ENCODE data around the gene CABCOCO1.
"Not testable (repeated sequence)": the region's sequence is repeated elsewhere in the genome, so short reads cannot be mapped to it uniquely, and the experiment has no call there.

The CABCOCO1 gene

DNA sequence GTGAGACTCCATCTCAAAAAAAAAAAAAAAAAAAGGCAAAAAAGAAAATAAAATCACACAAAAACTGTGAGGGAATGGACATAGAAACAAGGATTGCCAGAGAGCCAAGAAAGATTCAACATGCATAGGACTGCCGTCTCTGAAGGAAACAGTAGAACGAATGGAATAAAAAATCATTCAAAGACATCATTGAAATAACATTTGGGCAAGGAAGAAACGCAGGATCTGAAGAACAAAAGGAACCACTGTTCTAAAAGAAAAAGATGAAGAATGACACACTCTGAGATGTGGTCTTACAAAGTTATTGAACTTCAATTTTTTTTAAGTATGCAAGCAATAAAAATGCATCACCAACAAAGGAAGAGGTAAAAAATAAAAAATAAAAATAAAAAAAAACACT is 57.2 kb downstream of the CABCOCO1 start:
- no peak for DNase-seq

GRCh38 chr10:61721431-61721830 is 58.7 kb downstream of the CABCOCO1 start:
- DNase-seq = no peak

GRCh38 chr10:61725221-61725620 is 62.5 kb downstream of the CABCOCO1 start:
- not testable (repeated sequence) for DNase-seq

DNA sequence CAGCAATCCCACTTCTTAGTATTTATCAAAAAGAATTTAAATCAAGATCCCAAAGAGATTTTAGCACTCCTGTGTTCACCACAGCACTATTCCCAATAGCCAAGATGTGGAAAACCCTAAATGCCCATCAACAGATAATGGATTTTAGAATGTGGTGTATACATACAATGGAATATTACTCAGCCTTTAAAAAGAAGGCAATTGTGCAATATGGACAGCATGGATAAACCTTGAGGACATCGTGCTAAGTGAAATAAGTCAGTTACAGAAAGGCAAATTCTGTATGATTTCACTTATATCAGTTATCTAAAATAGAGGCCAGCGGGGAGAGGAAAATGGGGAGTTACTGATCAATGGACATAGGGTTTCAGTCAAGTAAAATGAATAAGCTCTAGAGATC is 66.9 kb downstream of the CABCOCO1 start:
- DNase-seq = no peak

- no peak for DNase-seq
Observed at GRCh38 chr10:61730671-61731070, 67.9 kb downstream of the CABCOCO1 start.

GRCh38 chr10:61731638-61732037 is 68.9 kb downstream of the CABCOCO1 start:
- no peak for DNase-seq

DNA sequence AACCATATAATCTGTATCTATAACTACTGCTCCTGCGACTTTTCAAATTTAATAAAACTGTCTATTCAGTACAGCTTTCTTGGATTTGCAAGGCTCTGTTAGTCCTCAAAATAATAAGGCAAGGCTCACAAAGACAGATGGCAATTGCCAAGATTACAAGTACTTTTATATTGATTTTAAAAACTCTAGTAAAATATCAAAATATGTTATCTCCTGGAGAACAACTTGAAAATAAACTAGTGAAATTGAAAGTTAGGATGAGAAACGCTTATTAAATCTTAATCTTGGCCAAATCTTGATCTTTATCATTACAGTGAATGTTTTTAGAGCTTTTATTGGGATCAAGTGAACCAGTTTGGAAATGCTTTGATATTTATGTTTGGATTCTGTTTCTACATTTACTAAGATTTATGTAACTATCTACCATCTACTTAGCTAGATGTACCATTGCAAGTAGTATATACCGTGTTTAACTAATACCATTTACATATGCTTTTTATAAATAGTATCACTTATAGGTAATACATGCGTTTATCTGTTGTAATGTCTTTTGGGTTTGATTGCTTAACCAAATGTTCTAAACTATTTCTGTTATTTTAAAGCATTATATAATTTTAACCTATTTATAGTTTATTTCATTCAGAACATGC is 70.0 kb downstream of the CABCOCO1 start:
- no peak for DNase-seq

DNA sequence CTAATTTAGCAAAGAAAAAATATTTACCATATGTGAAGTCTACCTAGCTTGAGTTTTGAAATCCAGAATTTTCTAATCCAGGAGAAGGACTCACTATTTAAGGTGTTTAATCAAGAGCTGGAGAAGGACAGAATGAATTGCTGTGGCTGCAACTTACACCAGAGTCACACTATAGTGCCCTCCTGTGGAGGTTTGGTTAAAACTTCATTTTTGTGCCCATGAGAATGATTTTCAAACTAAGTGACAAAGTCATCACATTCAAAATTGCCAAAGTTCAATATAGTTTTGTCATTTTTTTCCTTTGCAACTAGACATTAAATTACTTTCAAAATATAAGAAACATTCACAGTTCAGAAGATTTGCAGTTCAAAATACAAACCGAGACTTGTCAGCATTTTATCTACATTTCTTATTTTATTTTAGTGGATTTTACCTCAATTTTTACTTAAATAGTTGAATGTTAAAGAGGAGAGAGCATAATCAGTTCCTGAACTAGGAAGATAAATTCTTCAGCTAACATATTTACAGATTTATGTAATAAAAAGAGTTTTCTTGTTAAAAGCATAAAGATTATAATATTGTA is 70.7 kb downstream of the CABCOCO1 start:
- peak; percentile 6 for DNase-seq

DNA sequence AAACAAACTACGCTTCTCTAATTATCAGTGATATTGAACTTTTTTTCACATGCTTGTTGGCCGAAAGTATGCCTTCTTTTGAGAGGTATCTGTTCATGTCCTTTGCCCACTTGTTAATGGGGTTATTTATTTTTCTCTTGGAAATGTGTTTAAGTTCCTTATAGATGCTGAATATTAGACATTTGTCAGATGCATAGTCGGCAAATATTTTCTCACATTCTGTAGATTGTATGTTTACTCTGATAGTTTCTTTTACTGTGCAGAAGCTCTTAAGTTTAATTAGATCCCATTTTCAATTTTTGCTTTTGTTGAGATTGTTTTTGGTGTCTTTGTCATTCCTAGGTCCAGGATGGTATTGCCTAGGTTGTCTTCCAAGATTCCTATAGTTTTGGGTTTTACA is 73.2 kb downstream of the CABCOCO1 start:
- DNase-seq = no peak

DNA sequence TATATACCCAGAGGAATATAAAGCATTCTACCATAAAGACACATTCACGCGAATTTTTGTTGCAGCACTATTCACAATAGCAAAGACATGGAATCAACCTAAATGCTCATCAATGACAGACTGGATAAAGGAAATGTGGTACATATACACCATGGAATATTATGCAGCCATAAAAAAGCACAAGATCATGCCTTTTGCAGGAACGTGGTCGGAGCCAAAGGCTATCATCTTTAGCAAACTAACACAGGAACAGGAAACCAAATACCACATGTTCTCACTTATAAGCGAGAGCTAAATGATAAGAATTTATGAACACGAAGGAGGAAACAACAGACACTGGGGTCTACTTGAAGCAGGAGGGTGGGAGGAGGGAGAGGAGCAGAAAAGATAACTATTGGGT is 74.7 kb downstream of the CABCOCO1 start:
- not testable (repeated sequence) for DNase-seq

DNA sequence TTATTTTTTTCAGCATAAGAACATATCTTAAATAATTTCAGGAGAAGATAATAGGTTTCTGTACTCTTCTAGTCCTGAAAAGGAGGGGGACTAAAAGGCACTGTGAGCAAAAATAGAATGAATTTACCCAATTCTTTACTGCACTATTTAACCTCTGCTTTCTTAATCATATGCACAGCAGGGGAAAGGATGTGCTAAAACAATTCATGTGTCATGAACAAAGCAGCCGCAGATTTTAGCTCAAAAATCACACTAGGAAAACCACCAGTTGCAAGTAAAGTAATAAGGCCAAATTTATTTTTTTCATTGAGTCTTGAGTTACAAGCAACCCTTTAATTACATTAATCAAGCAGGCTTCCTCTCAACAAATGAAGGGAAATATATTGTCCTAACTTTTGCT is 80.1 kb downstream of the CABCOCO1 start:
- no peak for DNase-seq

DNA sequence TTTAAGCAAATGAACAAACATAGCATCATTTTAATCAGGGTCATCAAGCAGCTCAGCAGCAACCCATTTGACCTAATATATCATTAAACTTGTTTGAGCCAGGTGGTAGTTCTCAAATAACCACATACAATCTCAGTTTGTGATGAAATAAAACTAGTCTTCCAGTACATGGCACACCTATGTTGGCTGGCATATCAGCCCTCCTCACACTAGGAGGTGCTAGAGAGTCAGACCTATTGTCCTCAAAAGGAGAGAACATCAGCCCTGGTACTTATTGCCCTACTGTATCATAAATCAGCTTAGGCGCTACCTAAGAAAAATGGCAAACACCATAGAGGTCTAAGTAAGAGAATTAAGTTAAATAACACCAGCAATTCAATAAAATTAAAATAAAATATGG is 81.7 kb downstream of the CABCOCO1 start:
- DNase-seq = no peak

DNA sequence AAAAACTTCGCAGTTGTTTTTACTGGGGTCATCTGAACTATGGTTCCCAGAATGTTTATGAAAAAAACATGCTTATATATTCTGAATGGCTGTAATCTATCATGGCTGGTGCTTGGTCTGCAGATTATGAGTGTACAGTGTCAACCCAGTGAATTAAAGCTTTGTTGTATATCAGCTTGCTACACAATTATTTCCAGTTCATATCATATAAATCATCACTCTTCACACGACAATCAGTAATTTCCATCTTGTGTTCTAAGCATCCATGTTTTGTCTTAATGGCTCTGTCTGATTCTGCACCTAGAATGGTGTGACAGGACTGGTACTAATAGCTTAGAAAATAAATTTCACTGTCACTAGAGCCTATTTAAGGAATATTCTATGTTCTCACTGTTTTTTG is 83.6 kb downstream of the CABCOCO1 start:
- no peak for DNase-seq

DNA sequence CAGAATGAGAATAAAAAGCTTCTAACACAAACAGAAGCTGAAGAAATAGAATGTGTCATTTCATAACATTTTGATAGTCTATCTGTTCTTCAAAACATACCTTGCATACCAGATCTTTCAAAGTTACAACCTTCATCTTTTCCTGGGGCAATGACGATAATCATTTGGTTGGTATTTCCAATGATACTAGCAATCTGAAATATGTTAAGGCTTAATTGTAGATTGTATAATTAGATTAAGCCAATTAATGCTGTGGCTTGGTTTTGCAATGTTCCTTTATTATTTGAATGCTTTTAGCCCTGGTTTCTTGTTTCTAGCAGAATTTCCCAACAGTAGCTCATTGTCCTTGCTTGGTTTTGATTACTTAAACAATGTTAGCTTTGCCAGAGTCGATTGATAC is 84.6 kb downstream of the CABCOCO1 start:
- no peak for DNase-seq

DNA sequence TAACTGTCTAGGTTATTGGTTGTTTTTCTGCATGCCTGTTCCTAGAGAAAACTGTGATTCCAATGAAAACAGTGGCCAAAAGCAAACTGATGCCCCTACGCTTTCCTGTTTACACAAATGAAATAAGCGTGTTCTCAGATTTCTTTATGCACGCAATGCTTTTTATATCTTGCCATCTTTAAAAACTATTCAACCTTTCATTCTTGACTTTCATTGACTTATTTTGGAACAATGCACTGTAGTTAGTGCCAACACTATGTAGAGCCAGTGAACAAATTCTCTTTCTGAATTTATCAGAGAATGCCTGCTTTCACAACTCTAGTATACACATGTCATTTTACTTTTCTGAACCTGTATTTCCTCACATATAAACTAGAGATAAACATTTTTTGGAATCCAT is 86.6 kb downstream of the CABCOCO1 start:
- DNase-seq = no peak

DNA sequence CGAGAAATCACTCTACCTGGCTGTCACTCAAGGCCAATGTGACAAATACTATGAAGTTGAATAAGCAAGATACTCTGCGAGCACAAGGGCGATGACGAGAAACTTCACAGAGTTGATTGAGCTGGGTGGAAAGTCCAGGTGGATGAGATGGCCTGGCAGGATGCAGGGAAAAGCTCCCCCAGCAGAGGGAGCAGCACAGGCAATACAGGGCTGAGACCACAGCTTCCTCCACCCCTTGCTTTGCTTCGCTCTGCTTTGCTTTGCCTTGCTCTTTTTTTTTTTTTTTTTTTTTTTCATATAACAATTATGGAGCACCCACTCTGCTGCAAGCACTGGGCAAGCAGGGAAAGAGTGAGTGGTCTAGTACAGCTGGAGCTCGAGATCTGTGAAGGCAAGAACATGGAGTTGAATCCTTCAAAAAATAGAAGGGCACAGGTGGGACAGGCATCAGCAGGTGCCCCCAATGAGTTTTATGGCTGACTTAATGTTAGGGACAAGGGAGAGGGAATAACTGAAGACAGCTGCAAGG is 88.3 kb downstream of the CABCOCO1 start:
- no peak for DNase-seq

DNA sequence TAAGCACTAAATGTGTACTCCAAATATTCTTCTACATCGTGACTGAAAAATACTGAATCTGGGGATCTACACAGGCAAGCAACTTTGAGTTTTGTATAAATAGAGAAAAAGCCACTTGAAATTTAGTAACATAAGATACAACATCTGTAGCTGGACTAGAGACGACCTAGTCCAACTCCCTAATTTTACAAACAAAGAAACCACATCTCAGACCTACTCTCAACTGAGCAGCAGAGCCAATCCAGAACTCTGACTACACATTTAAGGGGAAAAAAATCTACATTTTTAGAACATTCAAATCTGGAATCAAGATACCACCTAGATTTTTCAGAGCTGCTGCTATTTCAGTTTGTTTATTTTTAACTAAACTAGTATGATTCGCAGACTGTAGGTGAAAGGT is 88.9 kb downstream of the CABCOCO1 start:
- no peak for DNase-seq

DNA sequence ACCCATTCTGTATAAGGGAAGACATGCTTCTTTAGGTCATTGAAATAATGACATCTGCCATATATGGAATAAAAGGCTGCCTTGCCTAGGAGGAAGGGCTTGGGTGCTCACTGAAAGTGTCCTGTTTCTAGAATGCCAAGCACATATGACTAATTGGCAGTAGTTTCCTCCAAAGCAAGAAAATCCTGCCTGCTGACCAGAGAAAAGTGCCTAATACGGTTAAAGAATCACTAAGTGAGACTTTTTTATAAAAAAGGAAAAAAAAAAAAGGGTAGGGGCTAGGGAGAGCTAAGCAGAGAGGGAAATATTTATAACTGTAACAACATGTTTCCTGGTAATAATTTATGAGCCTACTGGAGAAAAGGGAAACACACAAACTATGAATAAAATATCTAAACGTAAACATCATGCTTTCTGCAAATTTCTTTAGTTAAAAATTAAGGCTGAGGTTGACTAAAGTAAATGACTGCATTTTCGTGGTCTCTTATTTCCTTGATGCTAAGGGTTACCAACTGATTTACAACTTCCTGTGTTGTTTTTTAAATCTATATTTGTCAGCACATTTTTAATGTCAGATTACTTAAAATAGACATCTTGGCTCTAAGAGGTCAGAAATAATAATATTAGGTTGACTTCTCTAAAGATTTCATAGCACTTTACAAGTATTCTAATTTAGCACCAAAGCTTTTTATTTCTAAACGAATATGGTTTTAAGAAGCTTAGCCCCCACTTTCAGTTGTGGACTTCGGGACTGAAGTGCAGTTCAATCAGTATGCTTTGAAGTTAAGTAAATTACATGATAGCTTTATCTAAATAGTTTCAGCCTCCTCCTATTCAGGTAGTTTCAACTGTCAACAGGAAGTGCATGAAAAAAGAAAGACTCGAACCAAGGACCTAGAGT is 89.6 kb downstream of the CABCOCO1 start:
- DNase-seq = no peak

DNA sequence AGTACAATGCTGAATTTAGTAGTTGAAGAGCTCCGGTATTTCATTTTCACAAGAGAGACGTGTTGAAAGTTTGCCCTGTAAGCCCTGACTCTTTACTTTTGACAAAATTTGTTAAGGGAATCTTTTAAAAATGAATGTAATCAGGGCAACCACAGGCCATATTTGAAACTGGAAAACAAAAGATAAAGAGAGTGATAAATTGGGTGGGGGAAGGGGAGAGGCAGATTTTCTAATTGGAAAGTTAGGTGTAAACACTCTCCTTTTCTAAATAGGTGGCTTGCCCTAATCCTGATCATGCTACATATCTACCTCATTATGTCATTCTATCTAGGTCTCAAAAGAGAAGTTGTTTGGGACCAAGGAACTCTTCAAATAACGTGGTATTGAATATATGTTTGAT is 90.7 kb downstream of the CABCOCO1 start:
- DNase-seq = no peak

GRCh38 chr10:61754587-61755550 is 92.1 kb downstream of the CABCOCO1 start:
- DNase-seq = no peak

DNA sequence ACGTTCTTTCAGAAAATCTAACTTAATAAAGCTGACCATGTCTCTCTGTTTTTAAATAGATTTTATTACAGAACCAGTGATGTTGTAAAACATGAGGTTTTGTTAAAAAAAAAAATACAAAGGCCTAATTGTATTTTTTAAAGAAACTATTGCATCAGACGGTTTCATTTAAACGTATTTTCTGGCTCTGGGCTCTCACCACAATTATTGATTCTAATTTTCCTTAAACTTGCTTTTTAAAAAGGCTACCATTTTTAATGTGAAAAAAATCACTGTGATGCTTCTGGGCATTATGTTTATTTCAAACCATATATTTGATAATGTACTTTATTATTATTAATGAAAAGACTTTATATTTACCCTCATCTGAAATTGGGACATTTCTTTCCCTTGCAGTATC is 94.3 kb downstream of the CABCOCO1 start:
- no peak for DNase-seq

DNA sequence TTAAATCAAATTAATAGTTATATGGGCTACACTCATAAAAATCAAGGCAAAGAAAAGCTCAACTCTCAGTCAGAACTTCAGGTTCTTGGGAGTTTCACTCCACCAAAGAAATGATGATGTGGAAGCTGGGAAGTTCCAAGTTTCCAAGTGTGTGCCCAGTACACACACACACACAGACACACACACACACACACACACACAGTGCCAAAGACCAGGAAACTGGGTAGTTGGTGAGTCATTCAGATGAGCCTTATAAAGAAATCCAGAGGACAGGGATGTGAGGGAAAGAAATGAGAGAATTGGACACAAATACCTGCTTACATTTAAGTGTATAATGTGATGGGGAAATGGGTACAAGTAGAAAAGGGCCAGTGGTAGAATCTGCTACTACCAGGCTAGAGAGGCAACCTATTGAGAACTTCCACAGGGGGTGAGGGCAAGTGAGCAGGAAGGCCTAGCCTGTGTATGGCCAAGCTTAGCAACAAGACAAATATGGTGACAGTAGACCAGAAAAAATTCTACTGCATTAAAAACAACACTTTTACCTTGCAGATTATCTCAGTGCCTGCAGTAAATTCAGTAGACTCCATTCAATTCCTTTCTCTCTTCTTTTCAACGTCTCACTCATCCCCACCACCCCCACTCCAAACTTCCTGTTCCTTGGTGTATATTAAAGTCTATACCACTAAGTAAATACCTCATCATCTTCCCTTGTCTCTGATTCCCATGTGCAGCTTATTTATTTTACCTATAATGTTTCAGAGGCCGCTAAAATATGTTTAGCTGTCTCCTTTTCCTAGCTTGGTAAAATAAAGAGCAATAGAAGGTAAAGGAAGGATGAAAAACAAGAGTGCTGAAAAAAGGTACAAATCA is 95.0 kb downstream of the CABCOCO1 start:
- DNase-seq = no peak
